Activated naive CD4-positive, alpha-beta T cell (primary cell): ENCODE results near the gene DMRTC2.
"Not testable (repeated sequence)": the region's sequence is repeated elsewhere in the genome, so short reads cannot be mapped to it uniquely, and the experiment has no call there.

ENCODE experiments used
- DNase-seq, 4 experiments: peaks; one replicate each; lab custom pipeline; 2025; lab: John Stamatoyannopoulos, UW

Gene DMRTC2

DNA sequence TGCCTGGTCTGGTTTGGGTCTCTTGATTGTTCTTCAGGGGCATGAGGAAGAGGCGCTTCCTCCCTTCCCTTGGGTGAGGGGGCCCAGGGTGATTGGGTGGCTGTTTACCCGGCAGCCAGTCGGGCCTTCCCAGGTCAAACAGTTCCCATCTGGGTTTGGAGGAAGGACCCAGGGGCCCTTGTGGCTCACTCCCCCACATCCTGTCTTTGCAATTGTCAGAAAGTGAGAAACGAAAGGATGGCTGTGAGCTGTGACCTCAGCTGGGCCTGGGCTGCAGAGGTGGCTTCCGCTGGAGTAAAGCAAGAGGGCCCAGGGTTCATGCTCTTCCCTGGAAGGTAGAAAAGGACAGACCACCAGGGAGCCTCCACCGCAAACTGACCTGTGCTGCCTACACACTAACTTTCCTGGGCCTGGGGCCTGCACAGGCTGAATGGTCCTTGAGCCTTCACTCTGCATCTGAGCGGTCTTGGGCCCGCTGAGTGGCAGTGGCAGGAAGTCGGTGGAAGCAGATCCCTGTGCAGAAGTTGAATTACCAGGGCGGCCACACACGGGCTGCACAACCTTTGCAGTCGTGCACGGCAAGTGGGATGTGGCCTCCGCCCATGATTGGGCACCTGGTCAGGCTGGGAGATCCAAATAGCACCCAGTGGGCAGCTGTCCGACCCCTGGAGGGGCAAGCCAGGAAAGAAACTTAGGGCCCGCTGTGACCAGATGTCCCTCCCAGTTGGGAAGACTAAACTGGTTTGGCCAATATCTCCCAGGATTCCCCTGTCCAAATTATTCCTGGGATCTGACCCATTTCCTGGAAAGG is 26.9 kb downstream of the DMRTC2 start:
- peak in 2 of 4 experiments; percentile 38 to 48 for DNase-seq

DNA sequence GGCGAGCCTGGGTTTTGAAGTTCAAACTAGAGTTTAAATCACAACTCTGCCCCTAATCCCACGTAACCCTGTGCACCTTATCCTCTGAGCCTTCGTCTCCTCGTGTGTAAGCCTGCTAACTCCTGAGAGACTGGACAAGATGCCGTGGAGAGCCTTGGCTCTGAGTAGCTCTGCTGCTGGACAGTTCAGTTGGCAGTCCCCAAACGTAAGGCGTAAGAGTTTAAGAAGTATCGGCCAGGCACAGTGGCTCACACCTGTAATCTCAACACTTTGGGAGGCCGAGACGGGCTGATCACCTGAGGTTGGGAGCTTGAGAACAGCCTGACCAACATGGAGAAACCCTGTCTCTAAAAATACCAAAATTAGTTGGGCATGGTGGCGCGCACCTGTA is 27.5 kb downstream of the DMRTC2 start:
- no peak for DNase-seq

GRCh38 chr19:41872775-41873647 is 28.2 kb downstream of the DMRTC2 start:
- peak; percentile 45 to 66 (median 50) for DNase-seq

GRCh38 chr19:41875973-41876372 is 31.1 kb downstream of the DMRTC2 start:
- DNase-seq = not testable (repeated sequence)

DNA sequence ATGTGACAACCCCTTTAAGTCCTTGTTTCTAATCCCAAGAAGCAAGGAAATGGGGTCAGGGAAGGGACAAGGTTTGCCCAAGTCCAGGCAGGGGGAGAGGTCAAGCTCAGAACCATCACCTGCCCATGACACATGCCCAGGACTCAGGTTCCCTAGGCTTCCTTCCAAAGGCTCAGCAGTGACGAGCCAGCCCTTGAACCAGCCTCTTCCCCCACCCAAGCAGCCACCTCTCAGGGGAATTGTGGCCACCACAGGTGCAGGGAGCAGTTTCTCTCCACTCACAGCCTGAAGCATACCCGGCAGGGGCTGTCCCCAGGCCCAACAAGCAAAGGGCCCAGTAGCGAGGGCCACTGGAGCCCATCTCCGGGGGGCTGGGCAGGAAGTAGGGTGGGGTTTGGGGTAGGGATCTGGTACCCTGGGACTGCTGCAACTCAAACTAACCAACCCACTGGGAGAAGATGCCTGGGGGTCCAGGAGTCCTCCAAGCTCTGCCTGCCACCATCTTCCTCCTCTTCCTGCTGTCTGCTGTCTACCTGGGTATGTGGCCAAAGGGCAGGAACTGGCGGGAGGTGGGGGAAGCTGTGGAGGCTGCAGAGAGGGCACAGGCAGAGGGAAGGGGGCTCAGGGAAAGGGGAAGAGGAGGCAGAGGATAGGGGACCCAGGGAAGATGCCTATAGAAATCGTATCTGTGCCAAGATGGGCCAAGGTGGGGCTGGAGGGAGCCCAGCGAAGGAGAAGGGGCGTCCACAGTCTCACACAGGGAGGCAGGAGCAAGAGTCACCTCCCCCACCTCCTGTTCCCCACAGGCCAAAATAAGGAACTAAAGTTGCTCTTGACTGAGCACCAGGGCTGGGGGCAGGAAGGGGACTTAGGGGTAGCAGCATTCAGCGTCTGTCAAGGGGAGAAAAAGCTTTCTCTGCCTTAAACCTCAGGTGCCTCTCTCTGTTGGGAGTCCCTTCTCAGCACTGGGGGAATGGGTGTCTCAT is 32.3 kb downstream of the DMRTC2 start, which contains the start of gene CD79A:
Gene CD79A, plus strand, starts transcription at position 433 of the 986 bp plus-strand sequence. Its CDS starts 26 bp downstream, at position 459.
- no peak for DNase-seq

DNA sequence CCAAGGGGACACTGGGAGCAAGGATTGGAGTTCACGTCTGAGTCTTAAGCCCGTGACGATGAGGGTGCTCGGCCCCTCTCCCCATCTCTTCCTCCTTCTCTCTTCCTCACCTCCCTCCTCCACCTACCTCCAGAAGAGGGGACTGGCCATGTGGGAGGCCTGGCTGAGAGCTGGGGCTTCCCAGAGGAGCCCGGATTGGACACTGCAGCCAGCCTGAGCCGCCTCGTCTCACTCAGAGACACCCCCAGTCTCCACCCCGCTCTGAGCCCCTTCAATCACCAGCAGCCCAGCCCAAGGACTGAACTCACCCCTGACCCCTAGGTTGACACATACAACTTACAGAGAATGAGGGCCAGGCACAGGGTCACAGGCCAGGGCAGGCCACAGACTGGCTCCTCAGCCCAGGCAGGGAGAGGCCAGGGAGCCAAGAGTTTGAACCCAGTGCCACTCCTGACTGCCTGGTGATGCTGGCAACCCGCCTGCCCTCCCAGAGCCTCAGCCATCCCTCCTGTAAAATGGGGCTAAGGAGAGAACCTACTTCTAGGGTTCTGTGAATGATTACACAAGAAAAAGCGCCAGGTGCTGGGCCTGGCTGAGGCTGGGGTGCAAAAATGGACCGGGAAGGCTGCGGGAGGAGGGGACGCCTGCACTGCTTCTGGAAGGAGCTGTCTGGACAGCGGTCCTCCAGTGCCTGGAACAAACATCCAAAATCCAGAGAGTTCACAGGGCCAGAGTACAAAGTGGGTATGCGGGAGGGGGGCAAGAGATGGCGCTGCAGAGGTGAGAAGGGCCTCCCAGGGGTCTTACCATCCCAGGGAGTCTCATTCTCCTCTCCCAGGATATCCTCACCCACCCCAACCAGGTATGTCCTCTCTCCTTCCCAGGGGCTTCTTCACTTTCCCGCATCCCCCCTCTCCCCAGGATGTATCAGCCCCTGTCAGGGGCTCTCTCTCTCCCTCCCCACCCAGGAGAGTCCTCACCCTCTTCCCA is 33.4 kb downstream of the DMRTC2 start:
- DNase-seq = no peak

GRCh38 chr19:41879080-41879479 is 34.2 kb downstream of the DMRTC2 start:
- DNase-seq = no peak

DNA sequence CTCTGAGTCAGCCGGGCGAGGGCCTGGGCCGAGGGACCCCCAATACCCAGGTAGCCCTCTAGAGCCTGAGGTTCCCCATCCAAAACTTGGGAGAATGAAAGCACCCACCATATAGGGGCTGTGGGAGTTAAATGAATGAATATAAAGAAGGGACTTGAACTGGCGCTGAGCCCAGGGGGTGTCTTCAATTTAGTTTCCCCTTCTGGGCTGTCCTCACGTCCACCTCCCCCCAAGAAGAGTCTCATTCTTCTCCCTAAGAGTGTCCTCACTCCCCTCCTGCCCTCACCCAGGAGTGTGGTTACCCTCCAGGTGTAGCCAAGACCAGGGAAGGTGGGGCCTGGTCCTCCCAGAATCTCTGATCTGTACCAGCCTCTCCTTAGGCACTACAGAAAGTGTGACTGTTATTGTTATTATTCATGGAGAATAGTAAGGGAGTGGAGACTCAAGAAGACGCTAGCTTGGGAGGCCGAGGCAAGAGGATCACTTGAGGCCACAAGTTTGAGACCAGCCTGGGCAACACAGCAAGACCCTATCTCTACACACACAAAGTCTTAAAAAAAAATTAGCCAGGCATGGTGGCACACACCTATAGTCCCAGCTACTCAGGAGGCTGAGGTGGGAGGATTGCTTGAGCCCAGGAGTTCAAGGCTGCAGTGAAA is 35.0 kb downstream of the DMRTC2 start:
- no peak for DNase-seq

- no peak for DNase-seq
Measured at GRCh38 chr19:41880329-41880708, 35.5 kb downstream of the DMRTC2 start.

- DNase-seq = peak in 2 of 4 experiments; percentile 45 to 67
Measured at GRCh38 chr19:41882568-41883462, 38.0 kb downstream of the DMRTC2 start, which contains the start of gene ARHGEF1. TSS of gene ARHGEF1 (plus strand) at chr19:41883184. CDS start at chr19:41888083, 4,899 bp downstream.

GRCh38 chr19:41883463-41883820 is 38.6 kb downstream of the DMRTC2 start:
- no peak for DNase-seq

DNA sequence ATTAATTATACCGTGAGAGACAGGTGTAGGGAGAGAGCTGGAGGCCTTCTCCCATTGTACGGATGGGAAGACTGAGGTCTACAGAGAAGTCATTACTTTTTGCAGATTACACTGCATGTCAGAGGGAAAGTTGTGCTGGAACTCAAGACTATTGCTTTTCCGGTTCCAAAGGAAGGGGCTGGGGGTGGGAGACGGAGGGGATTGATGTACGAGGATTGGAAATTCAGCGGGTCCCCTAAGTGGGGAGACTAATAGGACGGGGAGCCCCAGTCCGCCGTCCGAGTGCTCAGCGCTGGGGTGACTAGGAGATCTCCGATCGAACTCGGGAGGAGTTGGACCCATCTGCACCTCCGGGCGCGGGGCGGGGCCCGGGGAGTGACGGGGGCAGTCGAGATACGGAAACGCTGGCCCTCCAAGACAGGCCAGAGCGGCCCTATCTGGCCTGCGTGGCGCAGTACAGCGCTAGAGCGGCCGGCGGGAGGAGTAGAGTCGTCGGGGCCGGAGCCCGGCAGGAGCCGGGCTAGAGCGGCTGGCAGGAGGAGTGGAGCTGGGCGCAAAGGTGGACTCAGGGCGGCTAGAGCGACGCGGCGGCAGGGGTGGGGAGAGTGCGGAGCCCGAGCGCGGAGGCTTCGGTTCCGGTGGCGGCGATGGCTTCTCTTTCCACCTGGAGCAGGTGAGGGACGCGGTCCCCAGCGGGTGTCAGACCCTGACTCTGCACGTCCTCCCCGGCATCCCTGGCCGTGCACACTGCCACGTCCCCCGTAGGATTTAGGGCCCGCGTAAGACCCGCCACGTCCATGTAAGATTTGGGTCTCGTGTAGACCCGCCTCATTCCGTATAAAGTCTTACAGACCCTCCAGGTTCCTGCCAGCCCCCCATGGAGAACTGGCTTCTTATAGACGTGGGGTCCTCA is 39.2 kb downstream of the DMRTC2 start:
- peak; percentile 57 to 79 (median 69) for DNase-seq

GRCh38 chr19:41886761-41887710 is 42.2 kb downstream of the DMRTC2 start:
- peak in 2 of 4 experiments; percentile 64 to 74 for DNase-seq

DNA sequence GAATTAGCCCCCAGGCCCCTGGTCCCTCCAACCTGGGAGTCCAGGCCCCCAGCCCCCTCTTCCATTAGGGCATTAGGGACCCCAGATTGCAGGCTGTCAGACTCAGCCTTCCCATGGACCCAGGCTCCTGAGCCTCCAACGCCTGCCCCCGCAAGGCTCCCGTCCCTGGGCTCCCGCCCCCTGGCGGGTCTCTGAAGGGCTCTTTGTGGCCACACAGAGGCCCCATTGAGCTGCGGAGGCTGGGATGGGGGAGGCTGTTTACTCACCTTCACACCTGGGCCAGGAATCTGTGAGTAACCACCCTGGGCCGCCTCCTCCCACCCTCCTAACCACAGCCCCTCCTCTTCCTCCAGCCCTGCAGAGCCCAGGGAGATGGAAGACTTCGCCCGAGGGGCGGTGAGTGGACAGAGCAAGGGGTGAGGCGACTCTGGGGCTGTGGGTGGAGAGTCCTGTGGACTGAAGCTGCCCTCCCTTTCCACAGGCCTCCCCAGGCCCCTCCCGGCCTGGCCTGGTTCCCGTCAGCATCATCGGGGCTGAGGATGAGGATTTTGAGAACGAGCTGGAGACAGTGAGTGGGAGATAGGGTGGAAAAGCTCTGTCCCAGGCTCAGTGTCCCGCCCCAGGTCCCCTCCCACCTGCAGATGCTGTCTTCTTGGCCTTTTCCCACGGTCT is 43.0 kb downstream of the DMRTC2 start:
- DNase-seq = peak; percentile 49 to 83 (median 71)

GRCh38 chr19:41888926-41889325 is 44.1 kb downstream of the DMRTC2 start:
- DNase-seq = no peak

DNA sequence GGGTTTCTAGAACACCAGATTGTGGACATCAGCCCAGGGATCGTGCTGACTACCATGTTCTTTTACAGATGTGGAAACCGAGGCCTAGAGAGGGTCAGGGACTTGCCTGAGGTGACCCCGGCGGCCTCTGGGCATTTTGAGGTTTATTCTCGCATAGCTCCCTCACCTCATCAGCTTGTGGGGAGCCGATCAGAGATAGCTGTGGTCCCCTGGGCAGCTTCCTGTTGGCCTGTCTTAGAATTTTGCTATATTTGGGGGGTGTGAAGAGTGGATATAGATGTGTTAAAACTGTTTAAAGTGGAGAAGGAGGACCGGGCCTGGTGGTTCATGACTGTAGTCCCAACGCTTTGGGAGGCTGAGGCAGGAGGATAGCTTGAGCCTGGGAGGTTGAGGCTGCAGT is 45.1 kb downstream of the DMRTC2 start:
- no peak for DNase-seq
